Uterus (tissue), 2 donors: Measurements from ENCODE around the gene PDE4D.

Experiments used
- POLR2A ChIP-seq, 2 donors: fragments of 450-650 bp; IDR thresholded peaks; one replicate each; pipeline ENCODE4 v1.6.1; 2016; ENCODE audit warnings: antibody characterized with exemption in 2 of 2, mild to moderate bottlenecking in 1 of 2, moderate library complexity in 1 of 2
- TF ChIP-seq, protein P1 (sequence below), 4 experiments: fragments of 200-600 bp in 2 of 4; fragments of 450-650 bp in 2 of 4; sonication (generic) in 2 of 4; IDR thresholded peaks; one replicate each; pipeline ENCODE4 v1.5.1; 2016 to 2019; ENCODE audit warnings: antibody characterized with exemption in 4 of 4, mild to moderate bottlenecking in 2 of 4, moderate library complexity in 1 of 4

DNA sequence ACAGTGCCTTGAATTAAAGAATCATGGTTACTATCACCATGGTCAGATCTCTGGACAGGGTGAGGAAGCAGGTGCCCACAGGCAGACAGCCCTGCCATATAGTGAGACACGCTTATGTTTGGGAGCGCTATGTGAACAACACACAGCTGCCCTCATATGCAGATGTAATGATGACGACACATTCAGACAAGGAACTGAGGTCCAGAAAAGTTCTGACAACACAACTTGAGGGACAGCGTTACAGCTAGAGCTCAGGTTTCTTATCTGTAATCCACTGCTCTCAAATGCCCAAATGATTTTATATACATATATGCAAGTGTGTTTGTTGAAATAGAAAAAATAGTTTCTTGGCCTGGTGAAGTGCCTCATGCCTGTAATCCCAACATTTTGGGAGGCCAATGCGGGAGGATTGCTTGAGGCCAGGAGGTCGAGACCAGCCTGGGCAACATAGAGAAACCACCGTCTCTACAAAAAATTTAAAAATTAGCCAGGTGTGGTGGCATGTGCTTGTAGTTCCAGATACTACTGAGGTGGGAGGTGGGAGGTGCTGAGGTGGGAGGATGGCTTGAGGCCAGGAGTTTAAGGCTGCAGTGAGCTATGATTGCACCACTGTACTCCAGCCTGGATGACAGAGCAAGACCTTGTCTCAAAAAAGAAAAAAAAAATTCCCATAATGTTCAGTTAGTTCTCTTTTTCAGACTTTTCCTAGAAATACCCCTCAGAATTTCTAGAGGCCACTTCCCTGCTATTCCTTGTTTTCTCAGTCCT, 887.4 kb downstream of the PDE4D start:
- TF ChIP-seq, protein P1, sequence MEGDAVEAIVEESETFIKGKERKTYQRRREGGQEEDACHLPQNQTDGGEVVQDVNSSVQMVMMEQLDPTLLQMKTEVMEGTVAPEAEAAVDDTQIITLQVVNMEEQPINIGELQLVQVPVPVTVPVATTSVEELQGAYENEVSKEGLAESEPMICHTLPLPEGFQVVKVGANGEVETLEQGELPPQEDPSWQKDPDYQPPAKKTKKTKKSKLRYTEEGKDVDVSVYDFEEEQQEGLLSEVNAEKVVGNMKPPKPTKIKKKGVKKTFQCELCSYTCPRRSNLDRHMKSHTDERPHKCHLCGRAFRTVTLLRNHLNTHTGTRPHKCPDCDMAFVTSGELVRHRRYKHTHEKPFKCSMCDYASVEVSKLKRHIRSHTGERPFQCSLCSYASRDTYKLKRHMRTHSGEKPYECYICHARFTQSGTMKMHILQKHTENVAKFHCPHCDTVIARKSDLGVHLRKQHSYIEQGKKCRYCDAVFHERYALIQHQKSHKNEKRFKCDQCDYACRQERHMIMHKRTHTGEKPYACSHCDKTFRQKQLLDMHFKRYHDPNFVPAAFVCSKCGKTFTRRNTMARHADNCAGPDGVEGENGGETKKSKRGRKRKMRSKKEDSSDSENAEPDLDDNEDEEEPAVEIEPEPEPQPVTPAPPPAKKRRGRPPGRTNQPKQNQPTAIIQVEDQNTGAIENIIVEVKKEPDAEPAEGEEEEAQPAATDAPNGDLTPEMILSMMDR (IDR thresholded peaks at IDR 0.05), result no peak
- no peak for TF ChIP-seq POLR2A (IDR thresholded peaks at IDR 0.05)
